ENCODE data around the gene VSIG10. TPM values are rescaled to one million over a fixed set of nuclear protein-coding genes. Genes with fewer than 3 reads are reported as not detected.

Gene VSIG10
- total and polyA plus RNA-seq, 2 of the 4 experiments (the other 2 are of a cell fraction): 5.9 to 10.0 TPM

GRCh38 chr12:118061873-118062843 lies 41.7 kb downstream of the VSIG10 start:
- TSS peak; percentile 90 for BruUV-seq (replicated peaks)
- H3K18ac ChIP-seq (ENCODE audit: low read depth, low read length): peak overlapping the region; percentile 34; the same call in 1 of the 2 replicates
- H3K4me2 ChIP-seq (ENCODE audit: low read depth, low read length): peak overlapping the region; percentile 89
- H3K4me1 ChIP-seq (ENCODE audit: control insufficient read depth, insufficient read depth, low read length): peaks cover 7% of the 10 kb centered on the region
- peak overlapping the region; percentile 85 to 91 for H4K8ac ChIP-seq (ENCODE audit: low read depth in 2 of 2, low read length in 2 of 2)
- peak overlapping the region; percentile 58; the same call in 1 of the 3 replicates for H2BK15ac ChIP-seq (ENCODE audit: low read depth, low read length)
- H3K27ac ChIP-seq (ENCODE audit: insufficient read depth, low read length): peak overlapping the region; percentile 86
- H3K9me3 ChIP-seq (ENCODE audit: control insufficient read depth, insufficient read depth, low read length): no peaks in the 10 kb centered on the region
- in situ Hi-C loops (cut with MboI; ENCODE audit: low sequenced_read_pairs) (no loop called here), intact Hi-C loops (cut with micrococcal nuclease) (loop anchor here (5.0 kb wide), 2 partner anchors 75 to 315 kb away; partner anchors contain the start of genes PEBP1 and SUDS3), dilution Hi-C loops (cut with HindIII; ENCODE audit: low sequenced_read_pairs, unreplicated experiment) (no loop called here)
- no peaks in the 10 kb centered on the region for H3K27me3 ChIP-seq (ENCODE audit: control insufficient read depth, insufficient read depth, low read length)
- H3K9ac ChIP-seq (ENCODE audit: low read depth, low read length): peak overlapping the region; percentile 80
- peak overlapping the region; percentile 66 for H3K4me3 ChIP-seq (ENCODE audit: insufficient read depth, low read depth, low read length)
- peaks cover 7% of the 10 kb centered on the region; the same call in 1 of the 2 replicates for H3K9me1 ChIP-seq (ENCODE audit: insufficient read depth, low read length)
- H3K14ac ChIP-seq (replicated peaks; ENCODE audit: low read depth, low read length): peak overlapping the region; percentile 97
- peak overlapping the region; percentile 83 for H4K91ac ChIP-seq (ENCODE audit: insufficient read depth, low read depth, low read length)
- TF ChIP-seq RAD21 (IDR thresholded peaks at IDR 0.05; ENCODE audit: low read length): no peak
- peak; percentile 38; the same call in 1 of the 2 replicates for TF ChIP-seq POLR2A (IDR thresholded peaks at IDR 0.05; ENCODE audit: low read depth, low read length)
- no peak for TF ChIP-seq BHLHE40 (IDR thresholded peaks at IDR 0.05; ENCODE audit: low read depth, low read length)
- H4K20me1 ChIP-seq (ENCODE audit: insufficient read depth, low read length): no peaks in the 10 kb centered on the region; the same call in 1 of the 2 replicates
- CTCF ChIA-PET: no interaction called here
- WGBS, 2 experiments (ENCODE audit: extremely low coverage in 2 of 2, insufficient read length in 1 of 2): 3% methylated on average over 20 of the region's 44 CpGs; no CpG with 5 or more reads in 1 of the 2 experiments
- H3K23ac ChIP-seq (ENCODE audit: low read depth, low read length): peak overlapping the region; percentile 87
- H4K5ac ChIP-seq (ENCODE audit: low read depth, low read length): peak overlapping the region; percentile 38
- peak overlapping the region; percentile 96 for H3K4ac ChIP-seq (ENCODE audit: low read depth, low read length)
- H3K56ac ChIP-seq (ENCODE audit: extremely low read depth, insufficient read depth, low read length): peak overlapping the region; percentile 94
- POLR2A ChIA-PET (ENCODE audit: unreplicated experiment): interaction anchor here (0.6 kb wide), 1 partner anchor 11 kb away, joined by 3 read pairs; no protein-coding TSS in a partner anchor
- H2BK20ac ChIP-seq (ENCODE audit: low read depth, low read length): peak overlapping the region; percentile 13; the same call in 1 of the 2 replicates
- ATAC-seq (ENCODE audit: low read depth) (peak; percentile 10; the same call in 1 of the 2 replicates), DNase-seq (peak; percentile 58)
- peak overlapping the region; percentile 75 for H2BK5ac ChIP-seq (ENCODE audit: low read depth, low read length, poor library complexity, severe bottlenecking)
- H2BK120ac ChIP-seq (ENCODE audit: low read depth, low read length): peak overlapping the region; percentile 86
- H2AK5ac ChIP-seq (ENCODE audit: low read depth, low read length): peak overlapping the region; percentile 92
- H2AFZ ChIP-seq (replicated peaks; ENCODE audit: low read length, poor library complexity): peak overlapping the region; percentile 86
- peak overlapping the region; percentile 99 for H2AK9ac ChIP-seq (replicated peaks; ENCODE audit: low read depth, low read length, poor library complexity)
- peaks cover 5 to 51% of the 10 kb centered on the region in 2 experiments for H3K79me1 ChIP-seq (ENCODE audit: low read depth in 1 of 2, low read length in 2 of 2)
- H3K36me3 ChIP-seq (ENCODE audit: control insufficient read depth, insufficient read depth, low read length): no peaks in the 10 kb centered on the region; the same call in 1 of the 2 replicates

All from IMR-90 (cell line).